ENCODE data around the gene BCL7A. TPM values are rescaled to one million over a fixed set of nuclear protein-coding genes. Genes with fewer than 3 reads are reported as not detected.

Gene BCL7A
- total RNA-seq, 1 experiment from 2014 or later: 18.2 TPM

DNA sequence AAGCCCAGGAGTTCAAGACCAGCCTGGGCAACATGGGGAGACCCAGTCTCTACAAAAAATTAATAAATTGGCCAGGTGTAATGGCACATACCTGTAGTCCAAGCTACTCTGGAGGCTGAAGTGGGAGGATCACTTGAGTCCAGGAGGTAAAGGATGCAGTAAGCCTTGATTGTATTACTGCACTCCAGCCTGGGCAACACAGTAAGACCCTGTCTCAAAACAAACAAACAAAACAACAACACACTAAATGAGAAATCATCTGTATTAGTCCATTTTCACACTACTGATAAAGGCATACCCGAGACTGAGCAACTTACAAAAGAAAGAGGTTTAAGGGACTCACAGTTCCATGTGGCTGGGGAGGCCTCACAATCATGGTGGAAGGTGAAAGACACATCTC lies 52.1 kb downstream of the BCL7A start:
- no peak overlapping the region for H3T11ph ChIP-seq (ENCODE audit: low read length)
- H3K14ac ChIP-seq (ENCODE audit: insufficient read depth, low read length): no peak overlapping the region
- no peak overlapping the region for H3K23ac ChIP-seq (ENCODE audit: insufficient read length, low read depth, low read length)
- TF ChIP-seq, protein P1, sequence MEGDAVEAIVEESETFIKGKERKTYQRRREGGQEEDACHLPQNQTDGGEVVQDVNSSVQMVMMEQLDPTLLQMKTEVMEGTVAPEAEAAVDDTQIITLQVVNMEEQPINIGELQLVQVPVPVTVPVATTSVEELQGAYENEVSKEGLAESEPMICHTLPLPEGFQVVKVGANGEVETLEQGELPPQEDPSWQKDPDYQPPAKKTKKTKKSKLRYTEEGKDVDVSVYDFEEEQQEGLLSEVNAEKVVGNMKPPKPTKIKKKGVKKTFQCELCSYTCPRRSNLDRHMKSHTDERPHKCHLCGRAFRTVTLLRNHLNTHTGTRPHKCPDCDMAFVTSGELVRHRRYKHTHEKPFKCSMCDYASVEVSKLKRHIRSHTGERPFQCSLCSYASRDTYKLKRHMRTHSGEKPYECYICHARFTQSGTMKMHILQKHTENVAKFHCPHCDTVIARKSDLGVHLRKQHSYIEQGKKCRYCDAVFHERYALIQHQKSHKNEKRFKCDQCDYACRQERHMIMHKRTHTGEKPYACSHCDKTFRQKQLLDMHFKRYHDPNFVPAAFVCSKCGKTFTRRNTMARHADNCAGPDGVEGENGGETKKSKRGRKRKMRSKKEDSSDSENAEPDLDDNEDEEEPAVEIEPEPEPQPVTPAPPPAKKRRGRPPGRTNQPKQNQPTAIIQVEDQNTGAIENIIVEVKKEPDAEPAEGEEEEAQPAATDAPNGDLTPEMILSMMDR (conservative IDR thresholded peaks at IDR 0.05): no peak
- H3K4me2 ChIP-seq (ENCODE audit: insufficient read depth, insufficient read length, low read length): no peak overlapping the region
- H3K9me3 ChIP-seq (ENCODE audit: control insufficient read depth, low read depth, low read length): no peaks in the 10 kb centered on the region
- H3K56ac ChIP-seq (ENCODE audit: insufficient read length, low read depth, low read length): no peak overlapping the region
- H3K4me1 Mint-ChIP-seq: peaks cover 5 to 11% of the 10 kb centered on the region in 2 experiments; a peak in 3 of 4 replicates
- no peak for DNase-seq
- no peak overlapping the region for H2BK5ac ChIP-seq (ENCODE audit: insufficient read length, low read length)
- H4K8ac ChIP-seq (replicated peaks; ENCODE audit: insufficient read length, low read depth, low read length): no peak overlapping the region
- no peak overlapping the region for H2BK15ac ChIP-seq (ENCODE audit: low read depth, low read length)
- H3K27me3 Mint-ChIP-seq (ENCODE audit: low read depth): peaks cover 18% of the 10 kb centered on the region
- no peak overlapping the region; a peak in 1 of 7 replicates for H3K27ac Mint-ChIP-seq
- H4K20me1 ChIP-seq (ENCODE audit: control insufficient read depth, insufficient read depth, insufficient read length): no peaks in the 10 kb centered on the region
- H3K9me3 Mint-ChIP-seq: no peaks in the 10 kb centered on the region
- H2BK12ac ChIP-seq (ENCODE audit: insufficient read length, low read depth, low read length): no peak overlapping the region
- no peak overlapping the region for H3K9ac ChIP-seq (ENCODE audit: extremely low read depth, insufficient read length, low read length)
- no peak overlapping the region for H2AK5ac ChIP-seq (ENCODE audit: insufficient read length, low read length)
- H3K79me2 ChIP-seq (ENCODE audit: insufficient read depth, low read length): no peaks in the 10 kb centered on the region
- H4K91ac ChIP-seq (ENCODE audit: insufficient read length, low read depth, low read length): no peak overlapping the region
- no peak overlapping the region for H3K4ac ChIP-seq (ENCODE audit: low read depth, low read length)
- H4K5ac ChIP-seq (ENCODE audit: insufficient read length, low read depth, low read length): no peak overlapping the region
- H3K27me3 ChIP-seq (ENCODE audit: insufficient read depth, low read length): no peaks in the 10 kb centered on the region
- no peak overlapping the region for H3K18ac ChIP-seq (ENCODE audit: insufficient read length, low read depth, low read length)
- no peak overlapping the region for H3K27ac ChIP-seq (ENCODE audit: insufficient read length, low read depth, low read length)
- no peak overlapping the region for H2BK20ac ChIP-seq (ENCODE audit: low read depth, low read length, poor library complexity, severe bottlenecking)
- no peaks in the 10 kb centered on the region for H3K79me1 ChIP-seq (ENCODE audit: insufficient read depth, low read depth, low read length, poor library complexity, severe bottlenecking)
- H2BK120ac ChIP-seq (ENCODE audit: low read depth, low read length, poor library complexity, severe bottlenecking): no peak overlapping the region
- no peak overlapping the region for H2AFZ ChIP-seq (ENCODE audit: low read length)
- H3K36me3 Mint-ChIP-seq (ENCODE audit: insufficient read depth in 1 of 3, low read depth in 3 of 3): peaks cover 7 to 16% (median 13%) of the 10 kb centered on the region in 3 experiments
- H3K23me2 ChIP-seq (ENCODE audit: insufficient read length, low read depth, low read length, poor library complexity, severe bottlenecking): peaks cover 5% of the 10 kb centered on the region
- no peaks in the 10 kb centered on the region for H3K4me1 ChIP-seq (ENCODE audit: insufficient read depth, low read length)
- no CpG with 5 or more reads among the region's 1 CpG for WGBS (ENCODE audit: extremely low coverage, insufficient read length, low lambda C conversion rate)
- no peak overlapping the region for H3K4me3 Mint-ChIP-seq

Data from H9 (cell line).